Left colon (tissue), 2 donors: ENCODE measurements around the gene TRIM9. TPM values are rescaled to one million over a fixed set of nuclear protein-coding genes. Genes with fewer than 3 reads are reported as not detected.
"Not testable (repeated sequence)": the region's sequence is repeated elsewhere in the genome, so short reads cannot be mapped to it uniquely, and the experiment has no call there.

Experiments used
- ATAC-seq: fragments of 200-7000 bp; cut with Tn5 transposase; one replicate; pipeline ENCODE4 v1.9.1; 2020; ENCODE audit warnings: mild to moderate bottlenecking, moderate library complexity
- DNase-seq, 2 donors: peaks; one replicate each; pipeline ENCODE4 v3.0.0-alpha.2; 2020
- intact Hi-C, 2 donors: fragments of 100-400 bp; cut with DNase I in 1 of 2; cut with micrococcal nuclease in 1 of 2; formaldehyde crosslinking; loops; one replicate each; pipeline versions ENCODE4 v1.11.2 to v1.14.0; 2022; cut with DNase I, micrococcal nuclease
- total RNA-seq, 2 donors: library from RNA; stranded (reverse); fragmentation: NEBNext Ultra II Directional; extraction: Animal tissue kit (Norgen Biotek cat#: 25700); gene quantifications; one replicate each; pipeline ENCODE4 v1.2.1, GENCODE V29; 2021
- donor health status: DM: no; HTN: no; CAD: no.
- donor health status: DM: yes; HTN: yes; CAD: no.

TRIM9 gene
- total RNA-seq, 2 donors from 2014 or later: 3.8 to 6.2 TPM

DNA sequence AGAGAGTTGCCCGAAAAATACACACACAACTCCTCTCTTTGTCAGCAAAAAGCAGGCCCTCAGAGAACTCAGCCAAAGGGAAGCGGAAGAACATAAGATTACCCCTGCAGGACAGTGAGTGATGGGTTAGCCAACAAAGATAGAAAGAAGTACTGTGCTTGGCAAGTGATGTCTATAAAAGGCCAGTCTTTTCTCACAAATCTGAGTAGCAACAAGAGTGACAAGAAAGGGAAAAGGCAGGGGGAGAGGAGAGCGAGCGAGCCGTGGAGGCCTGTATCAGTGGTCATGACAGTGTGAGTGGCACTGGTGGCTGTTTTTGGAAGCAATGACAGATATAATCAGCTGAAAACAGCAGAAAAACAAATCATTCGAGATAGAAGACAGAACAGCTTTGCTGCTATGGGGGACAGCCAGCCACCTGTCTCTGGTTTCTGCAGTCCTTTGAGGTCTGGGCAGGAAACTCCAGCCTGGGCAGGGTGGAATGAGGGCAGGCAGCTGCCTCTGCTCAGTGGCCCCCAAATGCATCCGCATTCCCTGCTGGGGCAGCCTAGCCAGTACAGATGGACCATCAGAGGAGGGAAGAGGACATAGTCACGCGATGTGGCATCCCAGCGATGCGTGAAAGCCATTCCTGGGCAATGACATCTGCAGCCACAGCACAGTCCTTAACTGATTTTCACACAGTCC lies 74.7 kb downstream of the TRIM9 start:
- DNase-seq: no peak
- no peak for ATAC-seq
- intact Hi-C loops: no loop called here

GRCh38 chr14:51019089-51019488 lies 75.8 kb downstream of the TRIM9 start:
- ATAC-seq: no peak
- no peak for DNase-seq
- intact Hi-C loops: no loop called here

DNA sequence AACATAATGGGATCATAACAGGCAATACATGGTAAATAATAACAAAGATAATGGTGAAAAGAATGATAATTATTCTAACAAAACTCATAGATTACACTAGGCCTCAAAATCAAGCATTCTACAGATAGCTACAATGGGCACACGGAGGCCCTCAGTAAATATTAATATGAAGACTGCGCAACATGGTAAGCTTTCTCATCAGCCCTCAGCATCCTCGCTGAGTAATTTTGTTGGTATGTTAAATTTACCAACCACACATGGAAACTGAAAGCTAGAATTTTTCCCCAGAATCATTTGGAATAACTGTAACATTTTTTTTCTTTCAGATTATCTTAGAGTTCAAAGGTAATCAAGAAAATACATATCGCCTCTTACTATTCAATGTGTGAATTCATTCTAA lies 76.4 kb downstream of the TRIM9 start:
- no peak for ATAC-seq
- DNase-seq: no peak
- intact Hi-C loops: no loop called here

GRCh38 chr14:51014625-51015024 lies 80.3 kb downstream of the TRIM9 start:
- intact Hi-C loops: no loop called here
- DNase-seq (no peak), ATAC-seq (no peak)

GRCh38 chr14:51014086-51014485 lies 80.8 kb downstream of the TRIM9 start:
- DNase-seq (no peak), ATAC-seq (peak; percentile 28)
- intact Hi-C loops: no loop called here

DNA sequence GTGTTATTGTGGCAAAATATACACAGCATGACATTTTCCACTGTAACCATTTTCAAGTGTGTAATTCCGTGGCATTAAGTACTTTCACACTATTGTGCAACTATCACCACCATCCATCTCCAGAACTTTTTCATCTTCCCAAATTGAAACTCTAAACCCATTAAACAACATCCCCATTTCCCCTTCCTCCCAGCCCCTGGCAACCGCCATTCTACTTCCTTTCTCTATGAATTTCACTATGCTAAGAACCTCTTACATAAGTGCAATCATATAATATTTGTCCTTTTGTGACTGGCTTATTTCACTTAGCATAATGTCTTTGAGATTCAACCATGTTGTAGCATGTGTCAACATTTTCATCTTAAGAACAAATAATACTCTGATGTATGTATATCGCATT lies 82.8 kb downstream of the TRIM9 start:
- ATAC-seq: no peak
- intact Hi-C loops: no loop called here

DNA sequence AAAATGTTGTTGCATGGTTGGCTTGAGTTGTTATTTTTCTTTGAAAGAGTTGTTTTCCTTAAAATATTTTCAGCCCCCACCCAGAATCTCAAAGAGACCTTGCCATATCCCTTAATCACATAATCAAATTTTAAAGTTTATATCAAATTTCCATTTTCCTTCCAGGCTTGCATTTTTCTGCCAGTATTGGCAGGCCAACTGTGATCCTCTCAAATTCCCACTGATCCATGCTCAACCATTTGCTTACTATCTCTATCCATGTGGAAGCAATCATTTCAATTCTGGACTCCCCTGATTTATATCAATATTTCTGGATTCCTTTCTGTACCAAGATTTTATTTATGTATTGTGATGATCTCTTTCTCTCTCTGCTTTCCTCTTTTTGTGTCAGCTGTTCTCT lies 86.5 kb downstream of the TRIM9 start:
- DNase-seq (no peak), ATAC-seq (no peak)
- intact Hi-C loops: no loop called here

More for the DNA sequence above, 82.8 kb downstream of the TRIM9 start:
- no peak for DNase-seq

- intact Hi-C loops: no loop called here
- no peak for DNase-seq
- no peak for ATAC-seq
These were observed 88.1 kb downstream of the TRIM9 start for GRCh38 chr14:51006781-51007211.

GRCh38 chr14:51006324-51006723 lies 88.6 kb downstream of the TRIM9 start:
- ATAC-seq (no peak), DNase-seq (no peak)
- intact Hi-C loops: no loop called here

- peak; percentile 57 for ATAC-seq
- intact Hi-C loops: no loop called here
- no peak for DNase-seq
These were observed 89.9 kb downstream of the TRIM9 start for GRCh38 chr14:51004801-51005526.

GRCh38 chr14:51004352-51004800 lies 90.5 kb downstream of the TRIM9 start:
- DNase-seq (no peak), ATAC-seq (peak; percentile 86)
- intact Hi-C loops: no loop called here

DNA sequence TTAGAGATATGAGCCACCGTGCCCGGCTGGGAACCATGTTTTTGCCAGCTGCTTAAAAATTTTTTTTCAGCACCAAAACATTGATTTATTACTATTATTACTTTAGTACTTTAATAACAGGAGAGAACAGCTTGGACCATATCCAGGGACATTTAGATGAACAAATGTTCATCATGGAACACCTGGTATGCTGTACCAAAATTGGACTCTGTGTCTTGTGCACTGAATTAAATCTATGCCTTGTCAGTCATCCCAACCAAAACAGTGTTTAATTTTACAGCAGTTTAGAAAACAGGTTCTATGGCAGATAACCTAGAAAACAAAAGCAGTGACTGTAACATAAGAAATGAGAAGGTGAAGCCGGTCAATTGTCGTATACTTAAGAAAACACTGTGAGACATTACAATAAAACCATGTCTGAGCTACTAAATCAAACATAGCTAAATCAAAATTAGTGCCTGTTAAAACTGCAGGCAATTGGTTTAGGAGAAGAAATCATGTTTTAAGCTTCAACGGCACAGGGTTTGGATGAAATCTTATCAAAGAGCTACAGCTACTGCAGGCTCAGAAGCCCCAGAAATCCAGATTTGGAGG lies 92.4 kb downstream of the TRIM9 start:
- intact Hi-C loops: no loop called here
- ATAC-seq (no peak), DNase-seq (no peak)

GRCh38 chr14:51000566-51000965 lies 94.3 kb downstream of the TRIM9 start:
- ATAC-seq: no peak
- intact Hi-C loops: no loop called here

DNA sequence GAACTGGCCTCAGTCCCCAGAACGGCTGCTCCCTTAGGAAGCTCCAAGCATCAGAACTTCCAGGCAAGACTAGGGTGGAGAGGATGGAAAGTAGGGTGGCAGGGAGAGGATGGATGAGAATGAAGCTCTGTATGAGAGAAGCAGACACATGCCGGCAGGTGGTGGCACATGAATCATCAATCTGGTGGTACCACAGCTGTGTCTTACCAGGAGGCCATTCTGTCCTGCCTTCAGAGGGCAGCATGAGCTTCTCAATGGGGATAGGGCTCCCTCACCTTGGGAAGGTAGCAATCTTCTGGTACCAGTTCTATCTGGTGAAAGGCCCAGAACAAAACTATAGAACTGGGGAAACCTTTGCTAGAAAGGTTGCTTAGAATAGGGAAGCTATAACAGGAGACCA lies 95.2 kb downstream of the TRIM9 start:
- peak; percentile 64 for ATAC-seq
- DNase-seq: no peak
- intact Hi-C loops: no loop called here

More at GRCh38 chr14:51000566-51000965, 94.3 kb downstream of the TRIM9 start:
- DNase-seq: no peak

GRCh38 chr14:50998612-50999011 lies 96.3 kb downstream of the TRIM9 start:
- no peak for ATAC-seq
- intact Hi-C loops: no loop called here
- DNase-seq: no peak

DNA sequence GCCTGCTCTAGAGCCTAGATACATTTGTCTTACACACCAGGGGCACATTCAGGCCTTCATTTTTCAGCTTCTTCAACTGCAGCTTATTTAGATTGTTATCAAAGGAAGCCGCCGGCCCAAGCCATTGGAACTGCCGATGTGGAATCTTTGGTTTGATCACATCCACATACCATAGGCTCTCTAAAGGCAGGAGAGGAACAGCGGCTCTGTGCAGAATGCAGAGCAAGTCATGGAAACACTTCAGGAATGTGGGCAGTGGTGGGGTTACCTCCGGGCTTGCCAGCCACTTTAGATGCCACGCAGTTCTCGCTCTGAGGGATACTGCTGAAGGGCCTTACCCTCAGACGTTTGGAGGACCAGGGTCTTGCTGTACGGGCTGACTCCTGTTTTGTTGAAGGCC lies 97.2 kb downstream of the TRIM9 start:
- DNase-seq (no peak), ATAC-seq (no peak)
- intact Hi-C loops: no loop called here

- ATAC-seq, intact Hi-C loops, DNase-seq: not testable (repeated sequence)
These were observed 100.7 kb downstream of the TRIM9 start for GRCh38 chr14:50994158-50994557.

- ATAC-seq (no peak), DNase-seq (no peak)
- intact Hi-C loops: no loop called here
These were observed 109.0 kb downstream of the TRIM9 start for GRCh38 chr14:50985859-50986331.

- ATAC-seq (peak; percentile 23), DNase-seq (no peak)
These were observed 109.6 kb downstream of the TRIM9 start for GRCh38 chr14:50985124-50985858.

More at GRCh38 chr14:50985124-50985858, 109.6 kb downstream of the TRIM9 start:
- intact Hi-C loops: no loop called here
